Activated B cell treated with CpG ODN at 0.5 μM for 24 hours (primary cell): Measurements from ENCODE around the gene OXNAD1. TPM values are rescaled to one million over a fixed set of nuclear protein-coding genes. Genes with fewer than 3 reads are reported as not detected.

Source experiments
- ATAC-seq: fragments of 200-7000 bp; cut with Tn5 transposase; one replicate; pipeline ENCODE4 v1.10.0; 2021; ENCODE audit warnings: low read depth, mild to moderate bottlenecking, moderate library complexity
- CTCF ChIA-PET: fragments of 350-600 bp; sonication (Branson Sonifier 250); formaldehyde crosslinking; loops from one replicate; lab custom pipeline; 2021; ENCODE audit warnings: antibody characterized with exemption; lab: Charles Lee
- POLR2A ChIA-PET: fragments of 350-600 bp; sonication (Branson Sonifier 250); formaldehyde crosslinking; loops from one replicate; lab custom pipeline; 2021; ENCODE audit warnings: antibody characterized with exemption; lab: Charles Lee
- DNase-seq: peaks from one replicate; pipeline ENCODE4 v3.0.0; 2022
- H3K27ac Mint-ChIP-seq: one replicate; pipeline ENCODE4 v1.8.0; 2020; ENCODE audit warnings: mixed read lengths
- H3K27me3 Mint-ChIP-seq: one replicate; pipeline ENCODE4 v1.8.0; 2021; ENCODE audit warnings: mixed read lengths
- H3K36me3 Mint-ChIP-seq: one replicate; pipeline ENCODE4 v1.8.0; 2021; ENCODE audit warnings: low read depth, mixed read lengths
- H3K4me1 Mint-ChIP-seq: one replicate; pipeline ENCODE4 v1.8.0; 2021; ENCODE audit warnings: mixed read lengths
- H3K4me3 Mint-ChIP-seq: one replicate; pipeline ENCODE4 v1.8.0; 2020; ENCODE audit warnings: mild to moderate bottlenecking, mixed read lengths
- H3K9me3 Mint-ChIP-seq: one replicate; pipeline ENCODE4 v1.8.0; 2020; ENCODE audit warnings: mixed read lengths
- intact Hi-C: fragments of 100-400 bp; cut with micrococcal nuclease; formaldehyde crosslinking; loops from one replicate; pipeline ENCODE4 v1.15.1; 2024
- total RNA-seq: library from RNA; stranded (reverse); gene quantifications from 2 replicates; pipeline ENCODE4 v1.2.3, GENCODE V29; 2022
- TF ChIP-seq, protein P1 (sequence below): fragments of 200-600 bp; IDR thresholded peaks from one replicate; pipeline ENCODE4 v1.8.0; 2022; ENCODE audit warnings: antibody characterized with exemption, mild to moderate bottlenecking

OXNAD1 gene
- total RNA-seq, 1 donor from 2014 or later = 8.7 TPM

DNA sequence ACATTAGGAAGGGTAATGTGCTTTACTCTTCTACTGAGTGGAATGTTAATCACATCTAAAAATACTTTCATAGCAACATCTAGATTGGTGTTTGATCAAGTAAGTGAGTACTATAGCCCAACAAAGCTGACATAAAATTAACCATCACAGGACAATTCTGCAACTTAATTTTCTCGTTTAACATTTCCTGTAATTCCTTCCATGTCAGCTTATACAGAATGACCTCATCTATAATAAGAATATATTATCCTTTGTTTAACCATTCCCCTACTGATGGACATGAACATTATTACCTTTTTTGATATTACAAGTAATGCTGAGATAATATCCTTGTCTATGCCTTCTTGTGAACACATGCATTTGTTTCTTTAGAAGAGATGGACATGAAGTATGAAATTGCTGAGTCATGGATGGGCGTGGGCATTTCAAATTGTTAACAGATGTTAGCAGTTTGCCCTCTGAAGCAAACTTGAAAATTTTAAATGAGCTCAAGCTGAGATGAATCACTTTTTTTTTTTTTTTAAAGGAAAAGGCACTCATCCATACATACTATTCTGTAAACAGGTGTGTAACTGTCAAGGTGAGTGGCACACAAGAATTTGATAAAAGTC is 85.1 kb downstream of the OXNAD1 start:
- H3K4me1 Mint-ChIP-seq = no peaks in the 10 kb centered on the region
- POLR2A ChIA-PET = no interaction called here
- H3K9me3 Mint-ChIP-seq = no peaks in the 10 kb centered on the region
- TF ChIP-seq, protein P1, sequence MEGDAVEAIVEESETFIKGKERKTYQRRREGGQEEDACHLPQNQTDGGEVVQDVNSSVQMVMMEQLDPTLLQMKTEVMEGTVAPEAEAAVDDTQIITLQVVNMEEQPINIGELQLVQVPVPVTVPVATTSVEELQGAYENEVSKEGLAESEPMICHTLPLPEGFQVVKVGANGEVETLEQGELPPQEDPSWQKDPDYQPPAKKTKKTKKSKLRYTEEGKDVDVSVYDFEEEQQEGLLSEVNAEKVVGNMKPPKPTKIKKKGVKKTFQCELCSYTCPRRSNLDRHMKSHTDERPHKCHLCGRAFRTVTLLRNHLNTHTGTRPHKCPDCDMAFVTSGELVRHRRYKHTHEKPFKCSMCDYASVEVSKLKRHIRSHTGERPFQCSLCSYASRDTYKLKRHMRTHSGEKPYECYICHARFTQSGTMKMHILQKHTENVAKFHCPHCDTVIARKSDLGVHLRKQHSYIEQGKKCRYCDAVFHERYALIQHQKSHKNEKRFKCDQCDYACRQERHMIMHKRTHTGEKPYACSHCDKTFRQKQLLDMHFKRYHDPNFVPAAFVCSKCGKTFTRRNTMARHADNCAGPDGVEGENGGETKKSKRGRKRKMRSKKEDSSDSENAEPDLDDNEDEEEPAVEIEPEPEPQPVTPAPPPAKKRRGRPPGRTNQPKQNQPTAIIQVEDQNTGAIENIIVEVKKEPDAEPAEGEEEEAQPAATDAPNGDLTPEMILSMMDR = no peak
- no peak overlapping the region for H3K27ac Mint-ChIP-seq
- CTCF ChIA-PET = no interaction called here
- no peaks in the 10 kb centered on the region for H3K27me3 Mint-ChIP-seq
- ATAC-seq (no peak), DNase-seq (no peak)
- intact Hi-C loops = no loop called here
- H3K4me3 Mint-ChIP-seq = no peak overlapping the region
- H3K36me3 Mint-ChIP-seq = peaks cover 98% of the 10 kb centered on the region

DNA sequence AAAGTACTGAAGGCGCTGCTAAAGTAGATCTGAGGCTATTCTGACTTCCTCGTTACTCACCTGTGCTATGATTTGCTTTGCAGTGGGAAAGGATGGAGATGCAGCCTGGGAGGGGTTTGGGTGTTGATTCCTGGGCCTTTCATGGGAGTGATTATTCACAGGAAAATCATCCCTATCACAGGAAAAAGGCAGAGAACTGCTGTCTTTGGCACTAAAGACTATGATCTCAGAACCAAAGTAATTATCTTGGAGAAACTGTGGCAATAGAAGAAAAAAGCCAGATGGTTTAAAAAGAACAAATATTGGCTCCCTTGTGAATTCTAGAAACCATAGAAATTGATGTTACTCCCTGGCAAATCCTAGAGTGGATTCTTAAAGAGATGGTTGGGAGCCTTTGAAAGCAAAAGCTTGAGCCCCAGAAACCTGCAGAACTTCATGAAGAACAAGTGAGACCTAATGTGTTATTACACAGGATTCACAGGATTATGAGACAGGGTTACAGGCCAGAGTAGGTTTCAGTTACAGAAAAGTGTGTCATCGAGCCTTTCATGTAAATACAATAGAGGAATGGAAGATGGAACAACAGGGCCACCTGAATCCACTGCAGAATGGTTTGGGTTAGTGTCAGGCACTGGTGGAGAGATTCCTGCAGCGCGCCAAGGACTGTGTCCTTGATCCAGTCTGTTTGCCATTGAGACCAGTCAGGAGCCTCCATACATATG is 85.7 kb downstream of the OXNAD1 start:
- ChIA-PET POLR2A (no interaction called here), CTCF (no interaction called here)
- Mint-ChIP-seq H3K27ac (no peak overlapping the region), H3K4me1 (no peaks in the 10 kb centered on the region), H3K9me3 (no peaks in the 10 kb centered on the region), H3K27me3 (no peaks in the 10 kb centered on the region), H3K4me3 (no peak overlapping the region), H3K36me3 (peaks cover 98% of the 10 kb centered on the region)
- DNase-seq (no peak), ATAC-seq (no peak)
- TF ChIP-seq, protein P1 = no peak
- intact Hi-C loops = no loop called here

DNA sequence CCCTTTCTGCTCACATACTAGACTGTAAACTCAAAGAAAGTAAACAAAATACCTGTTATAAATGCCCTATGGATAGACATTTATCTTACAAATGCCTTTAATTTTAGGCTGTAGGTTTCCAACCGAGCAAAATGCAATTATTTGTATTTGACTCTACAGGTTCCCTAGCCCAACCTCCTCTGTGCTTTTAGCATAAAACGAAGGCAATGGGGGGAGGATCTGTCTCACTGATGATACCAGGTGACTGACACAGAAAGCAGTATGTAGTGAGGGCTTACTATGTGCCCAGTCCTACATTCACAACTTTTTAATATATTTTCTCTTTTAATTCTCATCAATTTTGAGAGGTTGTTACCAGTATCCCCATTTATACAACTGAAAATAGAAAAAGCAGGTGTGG is 87.4 kb downstream of the OXNAD1 start:
- intact Hi-C loops = no loop called here
- H3K4me1 Mint-ChIP-seq = no peaks in the 10 kb centered on the region
- peaks cover 97% of the 10 kb centered on the region for H3K36me3 Mint-ChIP-seq
- no peaks in the 10 kb centered on the region for H3K9me3 Mint-ChIP-seq
- no peak for ATAC-seq
- TF ChIP-seq, protein P1 = no peak
- no peaks in the 10 kb centered on the region for H3K27me3 Mint-ChIP-seq
- H3K4me3 Mint-ChIP-seq = no peak overlapping the region
- ChIA-PET POLR2A (interaction anchor here (1.0 kb wide), 1 partner anchor 159 kb away, joined by 3 read pairs; no protein-coding TSS in a partner anchor), CTCF (no interaction called here)
- H3K27ac Mint-ChIP-seq = no peak overlapping the region
- no peak for DNase-seq

- ATAC-seq (no peak), DNase-seq (no peak)
- no peaks in the 10 kb centered on the region for H3K27me3 Mint-ChIP-seq
- CTCF ChIA-PET = no interaction called here
- H3K4me1 Mint-ChIP-seq = peaks cover 7% of the 10 kb centered on the region
- POLR2A ChIA-PET = no interaction called here
- H3K36me3 Mint-ChIP-seq = peaks cover 95% of the 10 kb centered on the region
- no peak overlapping the region for H3K4me3 Mint-ChIP-seq
- TF ChIP-seq, protein P1 = no peak
- intact Hi-C loops = no loop called here
- no peak overlapping the region for H3K27ac Mint-ChIP-seq
- no peaks in the 10 kb centered on the region for H3K9me3 Mint-ChIP-seq
Measured at GRCh38 chr3:16354291-16354690, 89.3 kb downstream of the OXNAD1 start.

Other genes with a start within 250 kb of the OXNAD1 start
- not detected in 2 replicates for gene GALNT15, start 90.5 kb upstream of the OXNAD1 start, total RNA-seq
- gene DPH3, start 269 bp upstream of the OXNAD1 start, total RNA-seq = 13.4 and 14.7 TPM in 2 replicates
- gene RFTN1, start 248.5 kb downstream of the OXNAD1 start, total RNA-seq = 323 and 365 TPM in 2 replicates